Sigmoid colon (tissue), 4 donors: ENCODE data around the gene GLCCI1.

ENCODE experiments used
- CTCF ChIP-seq, 4 experiments: fragments of 450-650 bp in 3 of 4; fragments of 200-600 bp in 1 of 4; IDR thresholded peaks; one replicate each; pipeline ENCODE4 v1.5.1; 2016 to 2019; ENCODE audit warnings: antibody characterized with exemption in 4 of 4, mild to moderate bottlenecking in 3 of 4, moderate library complexity in 2 of 4
- EP300 ChIP-seq, 4 donors: sonication (generic); formaldehyde crosslinking; IDR thresholded peaks; one replicate each; pipeline ENCODE4 v1.6.1; 2017; ENCODE audit warnings: antibody characterized with exemption in 4 of 4
- POLR2A ChIP-seq, 2 donors: fragments of 450-650 bp; IDR thresholded peaks; one replicate each; pipeline ENCODE4 v1.6.1; 2016; ENCODE audit warnings: antibody characterized with exemption in 2 of 2, mild to moderate bottlenecking in 2 of 2, moderate library complexity in 2 of 2
- POLR2AphosphoS5 ChIP-seq, 4 donors: sonication (generic); formaldehyde crosslinking; IDR thresholded peaks; one replicate each; pipeline ENCODE4 v1.6.1; 2017; ENCODE audit warnings: antibody characterized with exemption in 4 of 4

GRCh38 chr7:7962851-7963250, 5.7 kb upstream of the GLCCI1 start:
- no peak for TF ChIP-seq CTCF (IDR thresholded peaks at IDR 0.05)
- TF ChIP-seq EP300 (IDR thresholded peaks at IDR 0.05), result no peak
- no peak for TF ChIP-seq POLR2A (IDR thresholded peaks at IDR 0.05)
- no peak for TF ChIP-seq POLR2AphosphoS5 (IDR thresholded peaks at IDR 0.05)
